Keratinocyte (primary cell): ENCODE data around the gene PHF5A. TPM values are rescaled to one million over a fixed set of nuclear protein-coding genes. Genes with fewer than 3 reads are reported as not detected.

ENCODE experiments used
- DNase-seq: peaks from one replicate; pipeline ENCODE4 v3.0.0-alpha.2; 2011; ENCODE audit warnings: low read depth, missing footprints, low spot score
- FAIRE-seq: peaks from 2 replicates; lab custom pipeline; 2011; peaks lifted over from hg19 to GRCh38; lab: Jason Lieb, UNC
- H2AFZ ChIP-seq: 2 replicates; pipeline ENCODE4 v1.6.0; 2012; ENCODE audit warnings: low read length, control low read depth, inconsistent platforms; ENCODE audit not compliant: control insufficient read depth
- H3K27ac ChIP-seq: 2 replicates; pipeline ENCODE4 v1.5.1; 2011; ENCODE audit warnings: low read length; ENCODE audit not compliant: control insufficient read depth, insufficient read depth
- H3K27me3 ChIP-seq: 3 replicates; pipeline ENCODE4 v1.6.0; 2011; ENCODE audit warnings: low read length; ENCODE audit not compliant: control insufficient read depth, insufficient read depth; ENCODE audit errors: extremely low read depth
- H3K36me3 ChIP-seq, 2 experiments: 2 replicates in 1 of 2; 3 replicates in 1 of 2; pipeline ENCODE4 v1.5.1; 2011; ENCODE audit warnings: low read length in 2 of 2, mild to moderate bottlenecking in 1 of 2; ENCODE audit not compliant: control insufficient read depth in 2 of 2, insufficient read depth in 2 of 2; ENCODE audit errors: extremely low read depth in 1 of 2
- H3K4me1 ChIP-seq: 3 replicates; pipeline ENCODE4 v1.5.1; 2011; ENCODE audit warnings: low read length; ENCODE audit not compliant: control insufficient read depth, insufficient read depth; ENCODE audit errors: extremely low read depth
- H3K4me2 ChIP-seq: 3 replicates; pipeline ENCODE4 v1.6.0; 2011; ENCODE audit warnings: low read depth, low read length; ENCODE audit not compliant: control insufficient read depth, insufficient read depth; ENCODE audit errors: extremely low read depth
- H3K4me3 ChIP-seq, 3 experiments: fragments of 200-600 bp in 1 of 3; sonication (generic) in 1 of 3; 2 replicates in 2 of 3; 3 replicates in 1 of 3; pipeline ENCODE4 v1.5.1; 2011 to 2016; ENCODE audit warnings: low read length in 3 of 3, mild to moderate bottlenecking in 3 of 3, control low read depth in 2 of 3, inconsistent platforms in 1 of 3, low read depth in 1 of 3, mixed read lengths in 1 of 3, mixed run types in 1 of 3, moderate library complexity in 1 of 3; ENCODE audit not compliant: control insufficient read depth in 2 of 3, insufficient read depth in 2 of 3; ENCODE audit errors: extremely low read depth in 1 of 3
- H3K79me2 ChIP-seq: 2 replicates; pipeline ENCODE4 v1.6.0; 2012; ENCODE audit warnings: low read length; ENCODE audit not compliant: control insufficient read depth, insufficient read depth
- H3K9ac ChIP-seq: 3 replicates; pipeline ENCODE4 v1.6.0; 2011; ENCODE audit warnings: low read length; ENCODE audit not compliant: control insufficient read depth, insufficient read depth; ENCODE audit errors: extremely low read depth
- H3K9me1 ChIP-seq: 3 replicates; pipeline ENCODE4 v1.6.0; 2011; ENCODE audit warnings: low read length; ENCODE audit not compliant: control insufficient read depth, insufficient read depth; ENCODE audit errors: extremely low read depth
- H3K9me3 ChIP-seq: 2 replicates; pipeline ENCODE4 v1.5.1; 2012; ENCODE audit warnings: low read depth, low read length; ENCODE audit not compliant: control insufficient read depth
- H4K20me1 ChIP-seq: 3 replicates; pipeline ENCODE4 v1.6.0; 2011; ENCODE audit warnings: low read length; ENCODE audit not compliant: control insufficient read depth, insufficient read depth; ENCODE audit errors: extremely low read depth
- CTCF ChIP-seq, 3 experiments: IDR thresholded peaks in 1 of 3; conservative IDR thresholded peaks in 1 of 3; optimal IDR thresholded peaks in 1 of 3; 2 replicates in 2 of 3; 3 replicates in 1 of 3; pipeline versions ENCODE3 to v1.5.1; 2011; ENCODE audit warnings: low read length in 3 of 3, mild to moderate bottlenecking in 3 of 3, moderate library complexity in 2 of 3, control low read depth in 1 of 3, inconsistent platforms in 1 of 3; ENCODE audit not compliant: insufficient read depth in 2 of 3; ENCODE audit errors: extremely low read depth in 1 of 3
- EZH2 ChIP-seq: IDR thresholded peaks from one replicate; pipeline ENCODE4 v1.6.1; 2012; ENCODE audit warnings: inconsistent platforms, mild to moderate bottlenecking, low read length, moderate library complexity
- dilution Hi-C: fragments of 300-500 bp; cut with MboI; formaldehyde crosslinking; loops from one replicate; pipeline ENCODE4 v1.7.0; 2020; ENCODE audit warnings: low sequenced_read_pairs; ENCODE audit not compliant: extremely low pct_ligation_motif_present
- polyA plus RNA-seq, 5 experiments: library from polyadenylated mRNA; depleted of rRNA in 3 of 5; stranded (reverse) in 3 of 5; stranded (forward) in 1 of 5; unstranded in 1 of 5; fragments of >200 nt; gene quantifications; 1 replicate in 1 of 5; 2 replicates in 3 of 5; 3 replicates in 1 of 5; pipeline versions ENCODE4 v1.2.1 to v1.2.3, GENCODE V29; 2011 to 2012; ENCODE audit warnings: missing spikeins in 2 of 5, low read depth in 1 of 5, low replicate concordance in 1 of 5

The PHF5A gene
- polyA plus RNA-seq, 1 donor (not counting 4 experiments of a cell fraction or from before 2014, with no cell fraction given): 77.7 TPM

GRCh38 chr22:41488076-41488475 lies 19.6 kb upstream of the PHF5A start:
- Histone ChIP-seq H3K9ac (no peak overlapping the region), H3K9me3 (no peaks in the 10 kb centered on the region), H3K27ac (no peak overlapping the region), H4K20me1 (peaks cover 4% of the 10 kb centered on the region), H3K4me3 (no peak overlapping the region), H3K9me1 (peaks cover 2% of the 10 kb centered on the region), H2AFZ (no peak overlapping the region), H3K36me3 (peaks cover 0 to 8% of the 10 kb centered on the region in 2 experiments), H3K4me2 (no peak overlapping the region), H3K27me3 (no peaks in the 10 kb centered on the region), H3K79me2 (peaks cover 62% of the 10 kb centered on the region), H3K4me1 (no peaks in the 10 kb centered on the region)
- FAIRE-seq (peak; percentile 34), DNase-seq (no peak)
- dilution Hi-C loops: no loop called here
- TF ChIP-seq EZH2: no peak

- H3K4me1 ChIP-seq: peaks cover 1% of the 10 kb centered on the region
- no peak overlapping the region for H3K4me3 ChIP-seq
- H3K27ac ChIP-seq: no peak overlapping the region
- no peak overlapping the region for H3K4me2 ChIP-seq
- no peaks in the 10 kb centered on the region for H3K9me3 ChIP-seq
- H3K27me3 ChIP-seq: no peaks in the 10 kb centered on the region
- dilution Hi-C loops: no loop called here
- no peak overlapping the region for H3K9ac ChIP-seq
- FAIRE-seq (no peak), DNase-seq (no peak)
- peaks cover 2% of the 10 kb centered on the region for H3K9me1 ChIP-seq
- TF ChIP-seq CTCF (optimal IDR thresholded peaks at IDR 0.05 in 1 of 3, IDR thresholded peaks at IDR 0.05 in 1 of 3, conservative IDR thresholded peaks at IDR 0.05 in 1 of 3; ENCODE audit: extremely low read depth in 1 of 3, insufficient read depth in 2 of 3, low read length in 3 of 3) (no peak), EZH2 (no peak)
- peaks cover 4% of the 10 kb centered on the region for H4K20me1 ChIP-seq
- peaks cover 66% of the 10 kb centered on the region for H3K79me2 ChIP-seq
- peaks cover 0 to 6% of the 10 kb centered on the region in 2 experiments for H3K36me3 ChIP-seq
- no peak overlapping the region for H2AFZ ChIP-seq
Observed at GRCh38 chr22:41487037-41487935, 18.8 kb upstream of the PHF5A start.
